ENCODE results near the gene CENPM.

CENPM gene

DNA sequence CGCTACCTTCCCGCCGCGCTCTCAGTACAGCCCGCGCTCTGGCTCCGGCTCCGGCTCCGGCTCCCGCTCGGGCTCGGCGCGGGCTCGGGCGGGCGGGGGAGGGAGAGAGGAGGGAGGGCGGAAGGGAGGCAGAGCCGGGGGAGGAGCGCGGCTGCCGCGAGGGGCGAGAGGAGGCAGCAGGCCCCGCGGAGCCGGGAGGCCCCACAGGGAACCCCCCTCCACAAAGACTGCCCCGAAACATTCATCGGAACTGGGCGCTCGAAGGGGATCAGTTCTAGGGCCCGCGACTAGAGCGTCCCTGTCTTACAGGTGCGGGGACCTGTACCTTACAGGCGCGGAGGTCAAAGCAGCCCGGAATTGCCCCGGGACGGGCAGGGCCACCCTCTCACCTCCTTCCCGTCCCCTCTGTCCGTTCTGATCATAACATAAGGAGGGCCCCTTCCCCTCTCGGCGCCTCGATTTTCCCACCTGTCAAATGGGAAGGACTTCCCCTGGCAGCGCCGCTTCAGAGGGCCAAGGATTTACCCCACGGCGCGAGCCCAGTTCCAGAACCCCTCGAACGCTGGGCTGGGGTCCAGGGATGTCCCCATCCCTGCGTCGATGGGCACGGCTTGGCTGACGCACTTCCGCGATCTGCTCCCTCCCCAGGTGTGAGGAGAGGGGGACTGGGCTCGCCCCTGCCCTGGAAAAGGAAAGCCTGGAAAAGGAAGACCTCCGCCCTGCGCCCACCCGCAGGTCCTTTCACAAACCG lies 31.7 kb downstream of the CENPM start, which contains the start of gene SHISA8:
SHISA8 (minus strand) TSS at position 40 of the 751 bp plus-strand sequence. CDS start 407 bp downstream, outside the sequence.
- DNase-seq: peak in 2 of 56 donors; percentile 16 to 32

DNA sequence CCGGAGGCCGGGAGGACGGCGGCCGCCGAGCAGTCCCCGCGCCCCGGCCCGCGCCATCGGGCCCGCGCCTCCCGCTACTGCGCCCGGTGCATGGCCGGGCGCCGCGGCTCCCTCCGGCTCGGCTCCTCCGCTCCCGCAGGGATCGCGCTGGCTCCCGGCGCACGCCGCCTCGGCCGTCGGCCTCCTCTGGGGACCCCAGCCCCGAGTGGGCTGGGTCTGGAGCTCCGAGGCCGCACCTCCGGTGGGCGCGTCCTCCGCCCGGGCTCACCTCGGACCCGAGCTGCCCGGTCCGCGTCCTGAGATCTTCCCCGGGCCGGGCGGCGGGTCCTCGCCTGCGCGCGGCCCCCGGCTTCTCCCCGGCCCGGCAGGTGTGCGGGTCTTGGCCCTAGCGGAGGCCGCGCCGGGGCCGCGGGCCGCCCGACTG lies 32.3 kb downstream of the CENPM start:
- DNase-seq: no peak

DNA sequence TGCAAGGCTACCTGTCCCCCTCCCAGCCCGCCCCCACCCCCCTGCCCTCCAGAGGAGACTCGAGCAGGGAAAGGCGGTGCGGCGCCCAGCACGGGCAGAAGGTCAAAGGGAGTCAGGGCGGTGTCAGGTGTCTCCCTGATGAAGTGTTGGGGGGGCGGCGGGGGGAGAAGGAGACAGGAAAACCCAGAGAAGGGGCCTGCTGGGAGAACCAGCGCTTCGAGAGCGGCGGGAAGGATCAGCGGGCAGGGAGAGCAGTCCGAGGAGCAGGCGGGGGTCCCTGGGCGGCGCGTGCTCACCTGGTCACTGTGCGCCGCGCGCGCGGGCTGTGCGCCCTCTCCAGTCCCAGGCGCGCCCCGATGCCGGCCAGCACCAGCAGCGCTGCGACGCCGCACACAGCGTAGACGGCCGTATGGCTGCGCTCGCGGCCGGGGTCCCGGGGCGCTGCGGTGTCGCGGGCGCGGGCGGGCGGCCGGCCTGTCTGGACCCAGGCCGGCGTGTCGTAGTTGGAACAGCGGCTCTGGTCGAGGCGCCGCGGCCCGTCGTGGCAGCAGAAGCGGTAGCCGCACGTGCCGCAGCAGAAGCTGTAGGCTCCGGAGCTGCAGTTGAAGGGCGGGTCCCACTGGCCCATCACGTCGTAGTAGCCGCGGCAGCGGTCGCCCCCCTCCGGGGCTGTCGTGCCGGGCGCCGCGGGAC lies 33.0 kb downstream of the CENPM start:
- DNase-seq: no peak

DNA sequence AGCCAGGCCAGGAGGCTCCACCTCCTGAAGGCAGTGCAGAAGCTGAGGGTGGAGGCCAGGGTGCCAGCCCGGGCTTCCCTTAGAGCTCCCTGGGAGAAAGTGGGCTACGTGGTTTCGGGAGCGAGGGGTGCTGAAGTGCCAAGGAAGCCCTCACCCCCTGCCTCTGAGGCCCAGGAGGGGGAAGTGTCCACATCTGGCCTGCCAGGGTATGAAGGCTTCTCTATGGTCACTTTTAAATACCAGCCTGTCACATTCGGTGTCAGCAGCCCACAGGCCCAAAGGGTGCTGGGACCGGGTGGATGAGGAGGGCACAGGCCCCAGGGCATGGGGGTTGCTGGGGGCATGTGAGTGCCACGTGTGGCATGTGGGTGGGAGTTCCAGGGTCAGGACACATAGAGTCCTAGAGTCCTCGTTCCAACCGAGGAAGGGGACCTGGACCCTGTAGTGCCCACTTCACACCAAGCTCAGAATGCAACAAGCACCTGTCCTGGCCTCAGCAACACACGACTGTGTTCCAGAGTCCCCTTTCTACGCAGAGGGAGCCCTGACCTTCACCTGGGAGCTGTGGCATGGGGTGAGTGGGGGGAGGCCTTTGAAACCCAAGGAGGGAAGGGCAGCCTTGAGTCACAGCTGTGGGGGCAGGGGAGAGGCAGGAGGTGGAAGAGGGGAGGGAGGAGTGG lies 33.8 kb downstream of the CENPM start:
- DNase-seq: no peak

DNA sequence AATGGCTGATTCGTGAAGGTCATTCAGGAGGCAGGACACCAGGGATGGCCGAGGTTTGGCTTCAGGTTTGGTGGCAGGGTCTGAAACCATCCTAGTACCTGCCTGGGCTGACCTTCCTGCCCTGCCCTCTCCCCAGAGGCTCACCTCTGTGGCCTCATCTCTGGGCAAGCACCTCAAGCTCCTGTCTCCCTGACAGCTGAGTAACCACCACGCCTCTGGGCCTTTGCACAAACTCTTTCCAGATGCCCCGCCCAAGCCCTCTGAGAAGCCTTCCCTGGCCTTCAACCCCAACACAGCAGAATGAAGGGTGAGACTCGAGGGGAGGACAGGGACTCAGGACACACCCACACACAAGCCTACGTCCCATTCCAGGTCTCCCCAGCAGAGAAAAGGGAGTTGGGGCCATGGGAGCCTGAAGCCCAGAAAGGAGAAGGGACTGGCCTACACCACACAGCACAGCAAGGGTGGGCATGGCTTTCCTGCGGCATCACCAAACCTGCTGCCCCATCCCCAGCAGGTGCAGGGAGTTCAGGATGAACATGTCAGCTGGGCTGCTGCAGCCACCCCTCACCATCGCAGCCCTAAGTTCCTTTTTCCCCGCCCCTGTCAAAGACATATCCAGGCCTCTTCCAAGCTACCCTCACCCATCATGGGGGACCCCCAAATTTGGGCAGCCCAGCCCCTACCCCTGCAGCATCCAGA lies 34.5 kb downstream of the CENPM start:
- DNase-seq: no peak

DNA sequence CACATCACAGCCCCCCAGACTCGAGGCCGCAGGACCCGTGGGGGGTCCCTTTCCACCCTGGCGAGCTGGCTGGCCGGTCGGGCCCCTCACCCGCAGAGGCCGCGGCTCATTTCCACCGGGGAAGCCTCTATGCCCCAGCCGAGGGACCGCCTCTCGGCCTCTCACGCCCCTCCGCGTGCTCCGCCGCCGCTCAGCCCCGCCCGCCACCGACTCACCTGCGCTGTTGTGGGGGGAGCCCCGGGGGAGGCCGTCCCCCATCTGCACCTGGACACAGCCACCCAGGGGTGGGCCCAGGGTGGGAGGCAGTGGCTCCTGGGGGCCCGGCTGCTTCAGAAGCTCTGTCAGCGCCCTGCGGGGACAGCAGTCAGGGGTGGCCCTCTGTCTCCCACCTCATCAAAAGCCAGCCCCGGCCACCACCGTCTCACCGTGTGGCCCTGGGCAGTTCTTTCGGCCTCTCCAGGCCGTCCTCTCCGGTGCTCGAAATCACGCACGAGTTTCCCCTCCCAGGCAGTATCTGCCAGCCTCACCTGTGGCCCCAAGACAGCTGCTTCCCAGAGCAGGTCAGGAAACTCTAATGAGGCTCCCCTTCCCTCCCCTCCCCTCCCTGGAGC lies 35.8 kb downstream of the CENPM start:
- no peak for DNase-seq

DNA sequence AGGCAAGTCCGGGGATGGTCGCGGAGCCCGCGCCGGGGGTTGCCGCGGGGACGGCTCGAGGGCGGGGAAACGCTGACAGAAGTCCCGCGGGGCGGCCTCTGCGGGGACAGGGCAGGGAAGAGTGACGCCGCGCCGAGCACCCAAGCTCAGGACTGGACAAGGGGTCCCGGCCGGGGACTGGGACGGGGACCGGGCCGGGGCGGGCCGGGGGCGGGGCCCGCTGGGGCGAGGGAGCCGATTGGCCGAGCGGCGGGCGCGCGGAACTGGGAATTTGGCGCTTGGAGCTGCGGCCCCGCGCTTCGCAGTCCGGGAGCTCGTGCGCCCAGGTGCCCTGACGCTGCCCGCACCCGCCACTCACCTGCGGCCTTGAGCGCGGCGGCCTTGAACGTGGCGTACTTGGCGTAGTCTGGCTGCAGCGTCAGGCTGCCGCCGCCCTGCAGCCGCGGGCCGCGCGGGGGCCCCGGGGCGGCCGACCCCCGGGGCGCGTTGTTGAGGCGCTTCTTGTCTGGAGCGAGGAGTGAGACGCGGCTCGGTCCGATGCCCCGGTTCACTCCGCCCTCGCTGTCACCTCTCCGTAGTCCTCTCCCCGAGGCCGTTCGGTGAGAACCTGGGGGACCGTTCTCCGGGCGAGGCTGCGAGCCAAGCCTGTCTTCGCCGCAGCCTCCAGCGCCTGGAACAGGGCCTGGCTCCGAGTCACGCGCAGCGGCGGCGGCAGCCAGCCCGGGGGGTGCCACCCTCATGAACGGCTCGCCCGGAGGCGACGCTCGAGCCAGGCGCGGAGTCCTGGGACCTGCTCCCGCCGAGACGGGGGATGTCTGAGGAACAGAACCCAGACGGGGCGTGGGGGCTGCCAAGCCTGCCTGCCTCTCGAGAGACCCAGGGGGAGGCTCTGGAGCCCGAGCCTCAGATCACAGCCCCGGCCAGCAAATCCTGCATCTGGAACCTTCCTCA lies 36.6 kb downstream of the CENPM start:
- DNase-seq: peak in 31 of 56 donors; percentile 19 to 74 (median 45)

DNA sequence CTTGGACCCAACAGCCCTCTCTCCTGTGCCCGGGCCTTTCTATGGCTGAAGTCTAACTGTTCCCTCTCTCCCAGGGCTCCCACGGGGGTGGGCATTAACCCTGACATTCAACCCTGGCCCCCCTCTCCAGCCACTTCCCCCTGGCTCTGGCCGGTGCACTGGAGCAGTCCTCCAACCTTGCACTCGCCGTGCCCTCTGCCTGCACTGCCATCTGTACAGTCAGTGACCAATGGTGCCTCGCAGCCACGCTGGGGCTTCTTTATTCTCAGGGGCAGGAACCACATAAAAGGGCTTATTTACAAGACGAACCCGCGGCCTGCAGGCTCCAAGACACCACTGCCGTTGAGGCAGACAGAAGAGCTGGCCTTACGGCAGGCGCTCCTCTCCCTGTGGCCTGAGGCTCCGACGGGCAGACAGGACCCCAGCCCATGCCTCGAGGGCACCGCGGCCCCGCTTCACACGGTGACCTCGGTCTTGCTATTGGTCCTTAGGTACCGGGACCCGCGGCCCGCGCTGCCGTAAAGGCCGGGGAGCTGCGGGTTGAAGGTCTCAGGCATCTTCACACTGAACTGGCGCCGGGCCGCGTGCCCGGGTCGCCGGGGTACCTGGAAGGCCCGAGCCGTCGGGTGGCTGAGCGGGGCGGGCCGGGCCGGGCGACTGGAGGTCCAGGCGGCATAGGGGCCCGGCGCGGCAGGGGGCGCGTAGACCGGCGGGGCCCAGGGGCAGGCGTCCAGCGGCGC lies 37.5 kb downstream of the CENPM start:
- peak in 4 of 56 donors; percentile 16 to 25 (median 18) for DNase-seq

DNA sequence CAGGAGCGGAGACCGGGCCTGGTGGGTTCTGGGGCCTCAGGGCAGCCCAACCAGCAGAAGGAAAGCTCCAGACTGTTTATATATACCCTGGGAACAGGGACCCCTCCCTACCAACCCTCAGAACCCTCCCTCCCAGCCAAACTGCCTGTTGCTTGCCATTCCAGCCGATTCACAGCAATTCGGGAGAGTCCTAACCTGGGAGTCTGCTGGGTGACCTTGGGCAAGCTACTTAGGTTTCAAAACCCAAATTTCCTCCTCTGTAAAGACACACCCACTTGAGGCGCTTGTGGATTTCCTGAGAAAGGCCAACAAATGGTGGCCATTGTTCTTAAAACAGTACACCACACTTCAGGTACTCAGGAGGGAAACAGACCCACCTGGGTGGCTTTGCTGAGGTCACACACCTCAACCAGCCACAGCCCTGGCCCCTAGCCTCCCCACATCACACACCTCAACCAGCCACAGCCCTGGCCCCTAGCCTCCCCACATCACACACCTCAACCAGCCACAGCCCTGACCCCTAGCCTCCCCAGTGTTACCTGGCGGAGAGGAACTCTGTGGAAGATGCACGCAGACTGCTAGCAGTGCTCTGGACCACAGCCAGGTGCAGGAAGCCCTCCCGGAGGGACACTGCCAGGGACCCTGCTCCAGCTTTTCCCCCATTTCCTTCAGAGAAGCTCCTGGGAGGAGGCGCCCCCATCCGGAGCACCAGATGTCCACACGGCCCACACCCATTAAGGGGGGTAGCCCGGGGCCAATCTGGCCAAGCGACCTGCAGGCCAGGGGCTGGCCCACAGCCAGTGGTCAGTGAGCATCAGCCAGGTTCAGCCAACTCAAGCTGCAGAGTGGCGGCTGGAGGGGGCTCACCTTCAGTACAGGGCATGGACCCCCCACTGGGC lies 38.3 kb downstream of the CENPM start:
- peak in 1 of 56 donors; percentile 50 for DNase-seq

DNA sequence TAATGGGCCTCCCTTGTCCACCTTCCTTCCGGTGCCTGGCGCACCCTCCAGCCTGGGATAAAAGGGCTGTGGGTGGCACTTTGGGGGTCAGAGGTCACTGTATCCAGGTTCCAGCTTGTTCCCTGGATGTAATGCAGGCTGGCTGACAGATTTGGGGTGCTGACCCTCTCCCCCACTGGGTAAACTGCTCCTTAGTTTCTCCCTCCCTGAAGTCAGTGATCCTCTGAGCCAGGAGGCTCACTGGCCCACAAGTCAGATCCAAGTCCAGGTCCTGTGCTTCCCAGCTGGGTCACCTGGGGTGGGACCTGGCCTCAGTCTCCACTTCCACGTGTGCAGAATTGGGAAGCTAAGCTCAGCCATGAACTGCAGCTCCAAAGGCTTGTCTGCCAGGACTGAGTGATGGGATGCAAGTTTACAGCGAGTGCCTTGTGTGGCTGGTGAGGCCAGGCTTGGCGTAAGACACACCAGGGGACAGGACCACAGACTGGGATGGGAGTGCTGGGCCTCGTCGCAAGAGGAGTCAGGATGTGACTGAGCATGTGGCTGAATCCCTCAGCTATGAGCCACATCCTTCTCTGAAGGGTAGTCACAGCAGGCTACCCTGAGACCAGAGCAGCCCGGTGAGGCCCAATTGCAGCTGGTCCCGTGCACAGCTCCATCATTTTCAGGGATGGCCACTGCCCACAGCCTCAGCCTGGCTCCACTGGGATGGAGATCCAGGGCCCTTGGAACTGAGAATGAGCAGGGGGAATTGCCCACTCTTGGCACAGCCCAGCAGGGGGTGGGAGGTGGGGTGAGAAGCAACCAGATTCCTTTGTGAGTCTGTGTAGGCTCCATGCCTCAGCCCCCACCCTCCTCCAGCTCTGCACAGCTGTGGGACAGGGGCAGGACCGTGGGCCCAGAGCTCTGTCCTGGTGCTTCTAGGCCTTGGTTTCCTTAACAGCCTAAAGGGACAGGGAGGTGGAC lies 39.2 kb downstream of the CENPM start:
- DNase-seq: no peak

DNA sequence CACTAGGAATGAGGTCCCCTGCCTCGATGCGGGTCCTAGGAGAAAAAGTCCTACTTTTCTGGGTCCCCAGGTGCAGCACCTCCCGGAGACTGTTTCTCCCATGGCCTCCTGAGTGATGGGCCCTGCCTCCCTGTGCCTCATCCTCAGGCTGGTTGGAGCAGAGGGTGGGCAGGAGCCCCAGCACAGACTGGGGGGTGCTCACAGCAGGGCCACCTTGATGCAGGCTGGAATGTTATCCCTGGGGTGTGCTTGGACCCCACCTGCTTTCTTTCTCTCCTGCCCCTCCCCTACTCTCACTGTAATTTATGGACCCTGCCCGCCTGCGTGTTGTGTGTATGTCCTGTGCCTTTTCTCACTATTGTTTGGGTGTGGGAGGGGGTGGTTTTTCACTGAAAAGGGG lies 40.1 kb downstream of the CENPM start:
- DNase-seq: no peak

DNA sequence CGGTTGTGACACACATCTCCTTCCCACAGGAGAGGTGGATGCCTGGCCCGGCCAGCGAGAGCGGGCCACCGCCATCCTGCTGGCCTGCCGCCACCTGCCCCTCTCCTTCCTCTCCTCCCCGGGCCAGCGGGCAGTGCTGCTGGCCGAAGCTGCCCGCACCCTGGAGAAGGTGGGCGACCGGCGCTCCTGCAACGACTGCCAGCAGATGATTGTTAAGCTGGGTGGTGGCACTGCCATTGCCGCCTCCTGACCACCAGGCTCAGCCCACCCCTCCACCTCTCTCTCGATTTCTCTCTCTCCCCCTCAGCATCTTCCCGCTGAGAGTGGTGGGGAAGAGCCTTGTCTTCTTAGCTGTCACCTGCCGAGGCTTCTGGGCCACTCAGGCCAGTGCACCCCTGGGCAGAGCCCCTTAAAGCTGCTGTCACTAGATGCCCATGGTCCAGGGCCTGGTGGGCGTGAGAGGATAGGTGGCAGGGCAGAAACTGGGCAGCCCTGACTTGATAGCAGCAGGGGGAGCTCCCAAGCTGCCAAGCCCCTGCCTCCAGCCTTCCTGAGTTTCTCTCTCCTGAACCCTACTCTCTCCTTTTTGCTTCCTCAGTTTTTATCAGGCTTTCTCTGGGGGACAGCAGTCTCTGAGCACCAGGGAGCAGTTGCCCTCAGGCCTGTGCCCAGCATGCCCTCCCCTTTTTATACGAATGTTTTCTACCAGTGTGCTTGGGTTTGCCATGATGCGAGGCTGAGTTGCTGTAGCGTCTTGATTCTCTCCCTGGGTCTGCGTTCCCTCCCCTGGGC lies 41.3 kb downstream of the CENPM start:
- DNase-seq: no peak

DNA sequence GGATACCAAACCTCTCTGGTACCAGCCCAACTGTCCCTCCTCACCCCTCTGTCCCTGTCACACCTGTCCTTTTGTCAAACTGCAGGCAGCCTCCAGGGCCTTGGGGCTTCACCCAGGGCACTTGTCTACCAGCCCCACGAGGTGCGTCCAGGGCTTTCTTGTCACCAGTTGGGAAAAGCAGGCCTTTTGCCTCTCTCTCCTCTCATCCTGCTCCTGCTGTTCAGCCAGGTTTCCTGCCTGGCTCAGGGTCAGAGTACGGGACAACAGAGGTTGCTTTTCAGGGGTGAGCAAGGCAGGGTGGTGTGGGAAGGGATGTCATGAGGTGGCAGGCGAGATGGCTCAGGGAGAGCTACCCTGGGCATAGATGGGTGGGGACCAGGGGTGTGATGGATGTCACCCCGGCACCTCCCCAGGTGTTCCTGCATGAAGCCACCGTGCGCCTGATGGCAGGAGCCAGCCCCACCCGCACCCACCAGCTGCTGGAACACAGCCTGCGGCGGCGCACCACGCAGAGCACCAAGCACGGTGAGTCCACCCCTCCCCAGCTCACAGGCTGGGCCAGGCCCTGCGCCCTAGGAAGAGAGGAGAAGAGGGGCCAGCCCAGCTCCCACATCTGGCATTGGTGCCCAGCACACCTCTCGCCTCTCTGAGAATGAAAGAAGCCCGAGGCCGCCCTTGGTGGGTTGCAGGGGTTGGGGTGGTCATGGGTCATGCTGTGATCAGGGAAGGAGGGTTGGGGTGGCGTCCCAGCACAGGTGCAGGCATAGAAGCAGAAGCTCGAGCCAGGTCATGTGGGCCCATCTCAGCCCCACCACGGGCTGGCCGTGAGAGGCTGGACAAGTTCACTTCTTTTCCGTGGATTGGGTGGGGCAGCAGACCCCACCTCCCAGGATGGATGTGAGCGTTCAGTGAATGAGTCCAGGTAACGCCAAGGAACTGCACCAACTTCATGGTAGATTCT lies 42.2 kb downstream of the CENPM start:
- DNase-seq: no peak

DNA sequence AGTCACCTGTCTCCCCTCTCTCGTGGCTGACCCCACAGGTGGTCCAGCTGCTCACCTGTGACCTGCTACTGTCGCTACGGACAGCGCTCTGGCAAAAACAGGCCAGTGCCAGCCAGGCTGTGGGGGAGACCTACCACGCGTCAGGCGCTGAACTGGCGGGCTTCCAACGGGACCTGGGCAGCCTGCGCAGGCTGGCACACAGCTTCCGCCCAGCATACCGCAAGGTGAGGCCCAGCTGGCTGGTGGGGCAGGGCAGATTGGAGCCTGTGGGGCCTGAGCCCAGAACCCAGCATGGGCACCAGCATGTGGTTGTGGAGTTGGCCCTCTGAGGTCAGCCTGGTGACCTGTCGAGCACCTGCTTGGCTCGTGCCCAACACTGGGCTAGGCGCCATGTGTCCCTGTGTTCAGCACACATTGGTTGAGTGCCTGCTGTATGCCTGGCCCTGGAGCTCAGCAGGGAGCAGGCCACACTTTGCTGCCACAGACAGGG lies 44.0 kb downstream of the CENPM start:
- peak in 3 of 56 donors; percentile 8 to 54 (median 28) for DNase-seq

DNA sequence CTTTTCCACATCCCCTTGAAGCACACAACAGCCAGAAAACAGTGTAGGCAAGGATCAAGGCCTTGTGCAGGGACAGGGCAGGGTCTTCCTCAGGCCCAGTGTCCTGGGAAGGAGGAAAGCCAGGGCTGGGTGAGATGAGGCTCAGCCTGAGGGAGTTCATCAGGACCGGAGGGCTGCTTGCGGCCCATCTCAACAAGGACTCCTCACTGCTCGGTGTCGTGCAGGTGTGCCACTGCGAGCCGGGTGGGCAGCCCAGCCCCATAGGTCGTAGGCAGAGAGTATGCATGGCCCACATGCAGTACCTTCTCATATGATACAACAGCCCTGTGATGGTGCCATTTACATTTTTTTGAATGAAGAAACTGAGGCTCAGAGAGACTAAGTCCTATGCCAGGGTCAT lies 44.9 kb downstream of the CENPM start:
- no peak for DNase-seq

Measured in amygdala (tissue), 56 donors.